ENCODE results near the gene NYAP2.

Gene NYAP2

DNA sequence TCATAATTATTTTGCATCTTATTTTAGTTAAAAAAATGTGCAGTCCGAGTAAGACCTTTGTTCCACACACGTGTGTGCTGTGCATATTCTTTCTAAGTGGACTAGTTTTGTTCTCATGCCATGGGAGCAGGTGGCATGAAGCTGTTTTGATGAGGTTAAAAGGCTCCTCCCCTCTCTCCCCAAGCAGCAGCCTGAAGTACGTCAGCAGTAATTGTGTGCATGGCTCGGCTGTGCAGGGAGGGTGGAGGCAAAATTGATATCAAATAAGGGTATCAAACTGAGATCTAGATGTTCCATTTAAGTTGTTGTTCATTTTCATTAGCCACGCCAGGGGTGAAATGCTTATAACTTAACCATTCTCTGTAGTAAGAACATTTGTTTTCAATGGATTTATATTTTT is at the start of gene NYAP2:
NYAP2 (plus strand) TSS at position 207 of the 400 bp plus-strand sequence. CDS start 9,171 bp downstream, outside the sequence.
- Histone ChIP-seq H3K4me1 (ENCODE audit: insufficient read depth, insufficient read length) (no peaks in the 10 kb centered on the region), H3K9me3 (ENCODE audit: insufficient read depth, low read length) (no peaks in the 10 kb centered on the region), H3K9ac (ENCODE audit: insufficient read length, low read depth) (no peak within 1 kb of the TSS), H3K4me3 (ENCODE audit: insufficient read length, low read depth) (no peak within 1 kb of the TSS), H3K36me3 (ENCODE audit: insufficient read depth, insufficient read length, low read length) (no peaks in the 10 kb centered on the region), H3K27me3 (ENCODE audit: insufficient read depth, insufficient read length) (no peaks in the 10 kb centered on the region)
- no peak for DNase-seq (ENCODE audit: low read depth, low spot score)
- TF ChIP-seq SUZ12 (IDR thresholded peaks at IDR 0.05; ENCODE audit: extremely low read depth, insufficient read depth, insufficient read length) (no peak), YY1 (IDR thresholded peaks at IDR 0.05; ENCODE audit: insufficient read depth, insufficient read length) (no peak), ZNF274 (IDR thresholded peaks at IDR 0.05; ENCODE audit: low read depth, low read length) (no peak)

DNA sequence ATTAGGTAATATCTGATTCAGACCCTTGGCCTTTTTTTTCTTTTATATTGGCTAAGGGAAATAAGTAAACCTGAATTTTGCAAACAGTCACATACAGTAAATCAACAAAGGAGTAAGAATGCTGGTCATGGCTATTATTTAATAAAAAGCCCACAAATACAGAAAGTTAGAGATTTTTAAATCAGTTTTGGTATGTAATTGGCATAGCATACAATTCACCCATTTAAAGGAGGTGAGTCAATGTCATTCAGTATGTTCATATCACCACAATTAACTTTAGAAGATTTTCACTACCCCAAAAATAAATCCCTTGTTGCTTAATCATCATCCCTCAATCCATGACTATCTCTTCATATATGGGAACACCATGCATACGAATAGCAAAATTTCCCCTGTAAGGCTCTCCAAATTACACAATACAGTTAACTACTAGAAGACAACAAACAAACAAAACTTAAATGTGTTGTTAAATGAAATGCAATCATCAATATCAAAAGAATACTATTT is 45.9 kb upstream of the NYAP2 start:
- no peaks in the 10 kb centered on the region for H3K9me3 ChIP-seq (ENCODE audit: insufficient read depth, low read length)
- no peak for TF ChIP-seq YY1 (IDR thresholded peaks at IDR 0.05; ENCODE audit: insufficient read depth, insufficient read length)
- DNase-seq (ENCODE audit: low read depth, low spot score) = no peak
- no peaks in the 10 kb centered on the region for H3K4me1 ChIP-seq (ENCODE audit: insufficient read depth, insufficient read length)
- H3K36me3 ChIP-seq (ENCODE audit: insufficient read depth, insufficient read length, low read length) = no peaks in the 10 kb centered on the region
- H3K9ac ChIP-seq (ENCODE audit: insufficient read length, low read depth) = no peak overlapping the region
- no peaks in the 10 kb centered on the region for H3K27me3 ChIP-seq (ENCODE audit: insufficient read depth, insufficient read length)
- no peak overlapping the region for H3K4me3 ChIP-seq (ENCODE audit: insufficient read length, low read depth)

DNA sequence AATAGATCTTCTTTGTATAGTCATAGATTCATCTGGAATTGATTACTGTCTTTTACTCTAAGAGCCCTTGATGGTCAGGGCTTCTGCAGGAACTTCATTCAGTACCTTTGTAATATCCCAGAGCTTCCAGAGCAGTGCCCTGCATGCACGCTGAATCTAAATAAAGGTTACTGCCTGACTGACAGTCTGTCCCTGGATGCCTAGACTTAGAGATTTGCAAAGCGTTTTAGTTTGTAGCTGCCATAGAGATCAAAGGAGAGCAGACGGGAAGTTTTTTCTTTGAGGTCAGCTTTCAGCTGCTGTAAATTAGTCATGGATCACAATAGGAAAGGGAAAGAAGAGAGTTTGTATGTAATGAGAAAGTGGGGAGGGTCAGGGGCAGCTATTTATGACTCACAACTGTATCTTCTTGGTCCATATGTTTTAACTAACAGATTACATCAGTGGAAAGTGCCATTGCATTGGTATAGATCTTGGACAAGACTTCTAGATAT is 45.2 kb upstream of the NYAP2 start:
- H3K9ac ChIP-seq (ENCODE audit: insufficient read length, low read depth) = no peak overlapping the region
- peak; percentile 16 for DNase-seq (ENCODE audit: low read depth, low spot score)
- TF ChIP-seq ZNF274 (IDR thresholded peaks at IDR 0.05; ENCODE audit: low read depth, low read length) = no peak
- TF ChIP-seq YY1 (IDR thresholded peaks at IDR 0.05; ENCODE audit: insufficient read depth, insufficient read length) = no peak
- no peak for TF ChIP-seq SUZ12 (IDR thresholded peaks at IDR 0.05; ENCODE audit: extremely low read depth, insufficient read depth, insufficient read length)
- no peaks in the 10 kb centered on the region for H3K9me3 ChIP-seq (ENCODE audit: insufficient read depth, low read length)
- no peaks in the 10 kb centered on the region for H3K36me3 ChIP-seq (ENCODE audit: insufficient read depth, insufficient read length, low read length)
- no peak overlapping the region for H3K4me3 ChIP-seq (ENCODE audit: insufficient read length, low read depth)
- H3K4me1 ChIP-seq (ENCODE audit: insufficient read depth, insufficient read length) = no peaks in the 10 kb centered on the region
- H3K27me3 ChIP-seq (ENCODE audit: insufficient read depth, insufficient read length) = no peaks in the 10 kb centered on the region

DNA sequence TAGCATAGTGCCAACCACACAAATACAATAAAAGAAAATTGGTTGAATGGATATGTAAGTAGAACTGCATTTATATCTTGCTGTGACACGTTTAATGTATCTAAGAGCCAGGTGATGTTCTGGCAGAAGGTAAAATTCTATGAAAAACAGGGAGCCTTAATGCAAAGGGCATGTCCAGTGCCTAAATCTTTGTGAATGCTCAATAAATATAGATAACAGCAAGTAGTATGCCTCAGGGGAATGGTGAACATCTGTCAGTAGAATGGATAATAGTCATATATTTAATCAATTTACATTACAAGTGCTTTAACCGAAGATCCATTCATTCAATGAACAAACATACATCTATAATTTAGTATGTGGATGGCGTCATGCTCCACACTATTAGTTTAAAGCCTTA is 43.7 kb upstream of the NYAP2 start:
- TF ChIP-seq SUZ12 (IDR thresholded peaks at IDR 0.05; ENCODE audit: extremely low read depth, insufficient read depth, insufficient read length) (no peak), YY1 (IDR thresholded peaks at IDR 0.05; ENCODE audit: insufficient read depth, insufficient read length) (no peak), ZNF274 (IDR thresholded peaks at IDR 0.05; ENCODE audit: low read depth, low read length) (no peak)
- DNase-seq (ENCODE audit: low read depth, low spot score) = no peak

DNA sequence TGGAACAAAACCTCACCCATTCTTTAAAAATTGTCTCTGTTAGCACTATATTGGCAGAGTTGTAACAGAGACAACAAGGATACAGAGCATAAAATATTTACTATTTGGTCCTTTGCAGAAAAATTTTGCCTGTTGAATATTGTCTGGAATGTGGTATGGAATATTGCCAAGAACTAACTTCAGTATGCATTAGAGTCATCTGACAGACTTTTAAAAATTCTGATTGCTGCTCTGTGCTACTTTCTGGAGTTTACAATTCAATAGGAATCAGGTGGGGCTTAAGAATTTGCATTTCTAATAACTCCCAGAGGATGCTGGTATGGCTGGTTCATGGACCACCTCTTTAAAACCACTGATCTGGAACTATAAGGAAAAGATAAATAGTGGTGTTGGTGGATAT is 32.8 kb upstream of the NYAP2 start:
- H3K27me3 ChIP-seq (ENCODE audit: insufficient read depth, insufficient read length) = no peaks in the 10 kb centered on the region
- no peaks in the 10 kb centered on the region for H3K4me1 ChIP-seq (ENCODE audit: insufficient read depth, insufficient read length)
- no peak for TF ChIP-seq SUZ12 (IDR thresholded peaks at IDR 0.05; ENCODE audit: extremely low read depth, insufficient read depth, insufficient read length)
- no peak for TF ChIP-seq YY1 (IDR thresholded peaks at IDR 0.05; ENCODE audit: insufficient read depth, insufficient read length)
- no peak for TF ChIP-seq ZNF274 (IDR thresholded peaks at IDR 0.05; ENCODE audit: low read depth, low read length)
- no peak for DNase-seq (ENCODE audit: low read depth, low spot score)
- H3K4me3 ChIP-seq (ENCODE audit: insufficient read length, low read depth) = no peak overlapping the region
- no peak overlapping the region for H3K9ac ChIP-seq (ENCODE audit: insufficient read length, low read depth)
- no peaks in the 10 kb centered on the region for H3K36me3 ChIP-seq (ENCODE audit: insufficient read depth, insufficient read length, low read length)
- H3K9me3 ChIP-seq (ENCODE audit: insufficient read depth, low read length) = no peaks in the 10 kb centered on the region

More for the DNA sequence above, 43.7 kb upstream of the NYAP2 start:
- H3K36me3 ChIP-seq (ENCODE audit: insufficient read depth, insufficient read length, low read length) = no peaks in the 10 kb centered on the region
- H3K4me3 ChIP-seq (ENCODE audit: insufficient read length, low read depth) = no peak overlapping the region
- no peaks in the 10 kb centered on the region for H3K4me1 ChIP-seq (ENCODE audit: insufficient read depth, insufficient read length)
- H3K9me3 ChIP-seq (ENCODE audit: insufficient read depth, low read length) = no peaks in the 10 kb centered on the region
- no peak overlapping the region for H3K9ac ChIP-seq (ENCODE audit: insufficient read length, low read depth)
- no peaks in the 10 kb centered on the region for H3K27me3 ChIP-seq (ENCODE audit: insufficient read depth, insufficient read length)

DNA sequence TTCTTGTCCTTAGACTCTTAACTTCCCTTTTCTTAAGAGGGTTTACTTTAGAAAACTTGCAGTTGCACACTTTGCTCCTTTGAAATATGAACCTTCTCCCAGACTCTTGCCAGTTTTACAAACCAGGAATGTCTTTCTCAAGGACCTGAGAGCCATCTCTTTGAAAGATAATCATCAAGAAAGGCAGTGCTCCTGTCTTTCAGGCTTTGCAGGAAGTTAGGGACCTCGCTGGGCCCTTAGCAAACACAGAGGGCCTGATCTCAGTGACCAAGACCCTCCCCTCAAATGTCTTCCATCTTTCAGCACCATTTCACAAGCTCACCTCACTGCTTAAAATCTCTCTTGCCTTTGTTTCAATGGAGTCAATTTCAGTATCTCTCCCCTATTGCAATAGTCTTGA is 32.0 kb upstream of the NYAP2 start:
- Histone ChIP-seq H3K4me3 (ENCODE audit: insufficient read length, low read depth) (no peak overlapping the region), H3K27me3 (ENCODE audit: insufficient read depth, insufficient read length) (no peaks in the 10 kb centered on the region), H3K4me1 (ENCODE audit: insufficient read depth, insufficient read length) (no peaks in the 10 kb centered on the region), H3K9ac (ENCODE audit: insufficient read length, low read depth) (no peak overlapping the region), H3K36me3 (ENCODE audit: insufficient read depth, insufficient read length, low read length) (no peaks in the 10 kb centered on the region), H3K9me3 (ENCODE audit: insufficient read depth, low read length) (no peaks in the 10 kb centered on the region)
- no peak for TF ChIP-seq SUZ12 (IDR thresholded peaks at IDR 0.05; ENCODE audit: extremely low read depth, insufficient read depth, insufficient read length)
- TF ChIP-seq YY1 (IDR thresholded peaks at IDR 0.05; ENCODE audit: insufficient read depth, insufficient read length) = no peak
- TF ChIP-seq ZNF274 (IDR thresholded peaks at IDR 0.05; ENCODE audit: low read depth, low read length) = no peak
- peak; percentile 11 for DNase-seq (ENCODE audit: low read depth, low spot score)

DNA sequence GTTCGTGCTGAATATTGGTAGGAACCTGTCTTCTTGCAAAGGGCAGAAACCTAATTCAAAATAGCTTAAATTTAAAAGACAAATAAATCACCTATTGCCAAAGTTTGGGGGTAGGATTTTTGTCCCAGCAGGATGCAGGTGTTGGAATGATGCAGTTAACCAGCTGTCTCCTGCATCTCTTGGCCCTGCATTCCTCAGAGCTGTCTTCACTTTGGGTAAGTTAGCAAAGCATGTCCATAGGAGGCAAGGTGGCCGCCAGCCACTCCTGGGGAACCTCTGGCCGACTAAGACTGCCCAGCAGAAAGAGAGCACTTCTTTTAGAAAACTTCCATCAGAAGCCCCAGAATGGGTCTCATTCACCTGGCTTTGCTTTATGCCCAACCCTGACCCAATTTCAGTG is 20.5 kb upstream of the NYAP2 start:
- Histone ChIP-seq H3K36me3 (ENCODE audit: insufficient read depth, insufficient read length, low read length) (no peaks in the 10 kb centered on the region), H3K4me1 (ENCODE audit: insufficient read depth, insufficient read length) (no peaks in the 10 kb centered on the region), H3K9ac (ENCODE audit: insufficient read length, low read depth) (no peak overlapping the region), H3K9me3 (ENCODE audit: insufficient read depth, low read length) (peaks cover 3% of the 10 kb centered on the region; the same call in 1 of the 2 replicates), H3K27me3 (ENCODE audit: insufficient read depth, insufficient read length) (no peaks in the 10 kb centered on the region), H3K4me3 (ENCODE audit: insufficient read length, low read depth) (no peak overlapping the region)
- no peak for TF ChIP-seq SUZ12 (IDR thresholded peaks at IDR 0.05; ENCODE audit: extremely low read depth, insufficient read depth, insufficient read length)
- no peak for TF ChIP-seq YY1 (IDR thresholded peaks at IDR 0.05; ENCODE audit: insufficient read depth, insufficient read length)
- TF ChIP-seq ZNF274 (IDR thresholded peaks at IDR 0.05; ENCODE audit: low read depth, low read length) = no peak
- DNase-seq (ENCODE audit: low read depth, low spot score) = peak; percentile 15

All from NT2/D1 (cell line).